ENCODE measurements around the gene MPPE1. TPM values are rescaled to one million over a fixed set of nuclear protein-coding genes. Genes with fewer than 3 reads are reported as not detected.
"Not testable (repeated sequence)": the region's sequence is repeated elsewhere in the genome, so short reads cannot be mapped to it uniquely, and the experiment has no call there.

MPPE1 gene
- total RNA-seq, 1 donor from 2014 or later: 67.0 TPM

DNA sequence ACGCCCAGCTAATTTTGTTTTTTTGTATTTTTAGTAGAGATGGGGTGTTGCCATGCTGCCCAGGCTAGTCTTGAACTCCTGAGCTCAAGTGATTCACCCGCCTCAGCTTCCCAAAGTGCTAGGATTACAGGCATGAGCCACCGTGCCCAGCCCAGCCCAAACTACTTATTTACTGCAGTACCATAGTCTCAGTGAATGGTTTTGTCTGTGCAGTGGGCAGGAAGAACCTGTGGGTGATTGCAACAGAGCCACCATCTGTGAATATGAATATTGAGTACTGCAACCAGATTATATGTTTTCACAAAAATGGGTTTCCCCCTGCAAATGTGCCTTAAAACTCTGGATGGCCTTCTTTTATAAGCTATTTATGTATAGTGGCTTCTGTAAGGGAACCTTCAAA, 9.1 kb downstream of the MPPE1 start:
- DNase-seq (no peak), ATAC-seq (no peak)
- Histone ChIP-seq H3K4me1 (peaks cover 1% of the 10 kb centered on the region), H3K4me3 (no peak overlapping the region), H3K36me3 (peaks cover 44% of the 10 kb centered on the region), H3K27ac (no peak overlapping the region), H3K27me3 (no peaks in the 10 kb centered on the region), H3K9me3 (no peaks in the 10 kb centered on the region)
- no peak for TF ChIP-seq CTCF (IDR thresholded peaks at IDR 0.05)
- intact Hi-C loops (cut with DNase I): no loop called here

DNA sequence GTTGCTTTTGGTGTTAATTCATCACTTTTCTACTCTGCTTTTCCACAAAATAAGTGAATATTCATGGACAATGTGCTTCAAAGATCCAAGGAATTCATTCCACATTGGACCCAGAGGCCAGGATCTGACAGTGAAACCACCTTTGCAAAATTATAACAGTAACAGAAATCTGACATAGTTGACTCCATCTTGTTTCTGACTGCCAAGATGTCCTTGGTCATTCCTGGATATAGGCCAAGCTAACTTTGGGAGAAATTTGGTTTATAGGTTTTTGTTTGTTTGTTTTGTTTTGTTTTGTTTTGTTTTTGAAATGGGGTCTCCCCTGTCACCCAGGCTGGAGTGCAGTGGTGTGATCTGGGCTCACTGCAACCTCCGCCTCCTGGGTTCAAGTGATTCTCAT, 10.3 kb downstream of the MPPE1 start:
- TF ChIP-seq CTCF (IDR thresholded peaks at IDR 0.05): no peak
- Histone ChIP-seq H3K27me3 (no peaks in the 10 kb centered on the region), H3K9me3 (no peaks in the 10 kb centered on the region), H3K4me3 (no peak overlapping the region), H3K27ac (no peak overlapping the region), H3K36me3 (peaks cover 45% of the 10 kb centered on the region), H3K4me1 (peaks cover 10% of the 10 kb centered on the region)
- DNase-seq (no peak), ATAC-seq (no peak)
- intact Hi-C loops (cut with DNase I): no loop called here

DNA sequence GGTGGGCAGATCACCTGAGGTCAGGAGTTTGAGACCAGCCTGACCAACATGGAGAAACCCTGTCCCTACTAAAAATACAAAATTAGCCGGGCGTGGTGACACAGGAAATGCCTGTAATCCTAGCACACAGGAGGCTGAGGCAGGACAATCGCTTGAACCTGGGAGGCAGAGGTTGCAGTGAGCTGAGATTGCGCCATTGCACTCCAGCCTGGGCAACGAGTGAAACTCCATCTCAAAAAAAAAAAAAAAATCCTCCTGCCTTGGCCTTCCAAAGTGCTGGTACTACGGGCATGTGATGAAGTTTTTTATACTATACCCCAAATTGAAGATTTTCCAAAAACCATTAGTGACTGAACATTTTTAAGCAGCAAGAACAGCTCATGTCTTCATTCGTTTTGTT, 15.7 kb downstream of the MPPE1 start:
- peaks cover 15% of the 10 kb centered on the region for H3K4me1 ChIP-seq
- H3K27me3 ChIP-seq; intact Hi-C loops (cut with DNase I); H3K4me3 ChIP-seq; H3K27ac ChIP-seq; ATAC-seq; H3K9me3 ChIP-seq; DNase-seq: not testable (repeated sequence)
- peaks cover 64% of the 10 kb centered on the region for H3K36me3 ChIP-seq

- H3K36me3 ChIP-seq: peaks cover 70% of the 10 kb centered on the region
- no peak overlapping the region for H3K27ac ChIP-seq
- DNase-seq (no peak), ATAC-seq (no peak)
- intact Hi-C loops (cut with DNase I): no loop called here
- peaks cover 15% of the 10 kb centered on the region for H3K4me1 ChIP-seq
- H3K27me3 ChIP-seq: no peaks in the 10 kb centered on the region
- H3K4me3 ChIP-seq: no peak overlapping the region
- TF ChIP-seq CTCF (IDR thresholded peaks at IDR 0.05): no peak
- no peaks in the 10 kb centered on the region for H3K9me3 ChIP-seq
These were observed 16.4 kb downstream of the MPPE1 start for GRCh38 chr18:11891737-11892136.

- Histone ChIP-seq H3K27ac (no peak overlapping the region), H3K27me3 (no peaks in the 10 kb centered on the region), H3K9me3 (no peaks in the 10 kb centered on the region), H3K36me3 (peaks cover 74% of the 10 kb centered on the region), H3K4me3 (no peak overlapping the region), H3K4me1 (peaks cover 15% of the 10 kb centered on the region)
- intact Hi-C loops (cut with DNase I): no loop called here
- DNase-seq: no peak
- no peak for ATAC-seq
- no peak for TF ChIP-seq CTCF (IDR thresholded peaks at IDR 0.05)
These were observed 18.8 kb downstream of the MPPE1 start for GRCh38 chr18:11889284-11889683.

GRCh38 chr18:11888726-11889125, 19.4 kb downstream of the MPPE1 start:
- peaks cover 79% of the 10 kb centered on the region for H3K36me3 ChIP-seq
- H3K27ac ChIP-seq: no peak overlapping the region
- H3K27me3 ChIP-seq: no peaks in the 10 kb centered on the region
- DNase-seq: no peak
- no peak for ATAC-seq
- no peak overlapping the region for H3K4me3 ChIP-seq
- peaks cover 10% of the 10 kb centered on the region for H3K4me1 ChIP-seq
- no peak for TF ChIP-seq CTCF (IDR thresholded peaks at IDR 0.05)
- H3K9me3 ChIP-seq: no peaks in the 10 kb centered on the region
- intact Hi-C loops (cut with DNase I): no loop called here

Measured in upper lobe of right lung (tissue), 1 donor.